Body of pancreas (tissue), 4 donors: ENCODE data around the gene L1CAM. TPM values are rescaled to one million over a fixed set of nuclear protein-coding genes. Genes with fewer than 3 reads are reported as not detected.
A peak's percentile ranks its signal among the peaks of the same experiment; 100 is the strongest.

Source experiments
- ATAC-seq: fragments of 150-250 bp; one replicate; pipeline ENCODE4 v1.9.1; 2016
- DNase-seq, 4 donors: peaks; one replicate each; pipeline ENCODE4 v3.0.0-alpha.2; 2019
- H3K27ac ChIP-seq, 4 donors: fragments of 200-600 bp; sonication (generic); 1 replicate in 3 of 4; 2 replicates in 1 of 4; pipeline versions ENCODE4 v1.5.1 to v1.6.1; 2016 to 2019; ENCODE audit warnings: mild to moderate bottlenecking in 1 of 4, mixed read lengths in 1 of 4, moderate library complexity in 1 of 4
- H3K27me3 ChIP-seq, 2 donors: fragments of 200-600 bp; sonication (generic); one replicate each; pipeline ENCODE4 v1.6.0; 2016; ENCODE audit warnings: mild to moderate bottlenecking in 1 of 2
- H3K36me3 ChIP-seq, 2 donors: fragments of 200-600 bp; sonication (generic); replicated peaks in 1 of 2; 2 replicates each; pipeline ENCODE4 v1.5.1; 2016; ENCODE audit warnings: low read depth in 2 of 2; ENCODE audit not compliant: insufficient read depth in 1 of 2
- H3K4me1 ChIP-seq: fragments of 200-600 bp; sonication (generic); one replicate; pipeline ENCODE4 v1.6.0; 2016
- H3K4me3 ChIP-seq, 2 donors: fragments of 200-600 bp; sonication (generic); 1 replicate in 1 of 2; 2 replicates in 1 of 2; pipeline ENCODE4 v1.5.1; 2016 to 2019
- H3K9me3 ChIP-seq, 3 donors: fragments of 200-600 bp; sonication (generic); 1 replicate in 2 of 3; 2 replicates in 1 of 3; pipeline ENCODE4 v1.5.1; 2016
- CTCF ChIP-seq, 7 experiments: fragments of 450-650 bp in 4 of 7; fragments of 200-600 bp in 3 of 7; sonication (generic) in 3 of 7; IDR thresholded peaks; one replicate each; pipeline ENCODE4 v1.5.1; 2016 to 2019; ENCODE audit warnings: antibody characterized with exemption in 7 of 7
- POLR2A ChIP-seq, 3 donors: fragments of 450-650 bp; IDR thresholded peaks; one replicate each; pipeline ENCODE4 v1.6.1; 2016; ENCODE audit warnings: antibody characterized with exemption in 3 of 3, mild to moderate bottlenecking in 2 of 3
- WGBS, 2 donors: methylation state at CpG; one replicate each; pipeline ENCODE4 v1.1.5; 2017; 5-methylcytosine and 5-hydroxymethylcytosine counted together
- intact Hi-C: fragments of 100-400 bp; cut with DNase I; formaldehyde crosslinking; loops from one replicate; pipeline ENCODE4 v1.15.1; 2023
- total RNA-seq, 2 donors: library from RNA; depleted of rRNA; stranded (reverse); fragments of >200 nt; gene quantifications; one replicate each; pipeline ENCODE4 v1.1.0, GENCODE V29; 2016

The L1CAM gene
- total RNA-seq = 1 to 10 TPM; 1.8 to 7.9 TPM

- WGBS, 2 donors = 14% methylated on average over 1 of the region's 94 CpGs; no CpG with 5 or more reads in 1 of the 2 donors
- Histone ChIP-seq H3K27ac (no peak within 1 kb of the TSS), H3K9me3 (no peaks in the 10 kb centered on the region), H3K4me3 (no peak within 1 kb of the TSS), H3K27me3 (peaks cover 0 to 6% of the 10 kb centered on the region in 2 donors), H3K36me3 (no peaks in the 10 kb centered on the region), H3K4me1 (peaks cover 5% of the 10 kb centered on the region)
- DNase-seq = no peak
- TF ChIP-seq POLR2A (IDR thresholded peaks at IDR 0.05) (no peak), CTCF (IDR thresholded peaks at IDR 0.05) (no peak)
- intact Hi-C loops = no loop called here
- peak; percentile 38 for ATAC-seq
Observed at GRCh38 chrX:153885968-153886903, at the start of gene L1CAM. Gene L1CAM, minus strand, starts transcription at chrX:153886173. Its CDS starts 10,337 bp downstream, at chrX:153875836.

DNA sequence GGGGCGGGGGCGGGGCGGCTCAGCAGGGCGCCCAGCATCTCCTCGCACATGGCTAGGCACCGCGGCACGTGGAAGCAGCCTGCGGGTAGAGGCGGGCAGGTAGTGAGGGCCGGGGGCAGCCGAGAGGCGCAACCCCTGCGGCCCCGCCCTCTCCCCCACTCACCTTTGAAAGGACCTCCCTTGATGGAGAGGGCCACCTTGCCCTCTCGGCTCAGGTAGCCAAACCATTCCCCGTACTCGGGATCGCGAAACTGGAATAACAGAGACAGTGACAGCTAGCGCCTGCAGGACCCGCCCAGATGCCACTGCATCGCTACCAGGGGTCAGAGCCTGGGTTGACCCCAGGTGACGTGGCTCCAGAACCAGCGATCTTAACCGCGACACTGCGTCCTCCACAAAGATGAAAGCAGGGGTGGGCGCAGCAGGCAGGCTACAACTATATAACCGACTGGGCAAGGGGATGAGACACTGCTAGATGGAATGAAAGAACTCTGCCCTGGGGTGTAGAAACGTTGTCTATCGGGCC, 49.4 kb upstream of the L1CAM start:
- DNase-seq (no peak), ATAC-seq (peak; percentile 1)
- Histone ChIP-seq H3K36me3 (no peaks in the 10 kb centered on the region), H3K9me3 (no peaks in the 10 kb centered on the region), H3K27ac (no peak overlapping the region), H3K27me3 (no peaks in the 10 kb centered on the region), H3K4me1 (peaks cover 7% of the 10 kb centered on the region), H3K4me3 (peak overlapping the region in 1 of 2 donors; percentile 6)
- TF ChIP-seq CTCF (IDR thresholded peaks at IDR 0.05) (no peak), POLR2A (IDR thresholded peaks at IDR 0.05) (no peak)
- intact Hi-C loops = no loop called here
- WGBS, 2 donors = 8 to 20% methylated on average over 8 to 24 of the region's 32 CpGs

DNA sequence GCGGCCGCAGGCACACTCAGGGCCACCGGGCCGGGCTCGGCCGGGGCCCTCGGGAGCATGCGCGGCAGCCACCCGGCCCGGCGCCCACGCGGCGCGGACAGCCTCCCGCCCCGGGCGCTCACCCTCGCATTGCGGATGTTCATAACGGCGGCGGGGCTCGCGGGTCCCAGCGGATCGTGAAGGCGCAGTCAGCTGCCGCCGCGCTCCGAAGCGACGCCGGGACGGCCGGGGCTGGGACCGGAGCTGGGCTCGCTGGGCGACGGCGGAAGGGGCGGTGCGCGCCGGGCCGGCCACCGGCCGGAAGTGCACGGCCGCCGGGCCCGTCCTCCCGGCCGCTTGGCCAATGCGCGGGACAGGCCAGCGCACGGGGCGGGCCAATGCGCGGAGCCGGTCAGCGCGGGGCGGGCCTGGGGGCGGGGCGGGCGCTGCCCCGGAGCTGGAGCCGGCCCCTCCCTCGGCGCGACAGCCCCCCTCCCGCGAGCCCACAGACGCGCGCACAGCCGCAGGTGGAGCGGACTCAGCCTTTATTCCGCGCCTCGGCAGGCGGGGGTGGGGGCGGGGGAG, 48.9 kb upstream of the L1CAM start, which contains the start of gene NAA10:
Gene NAA10, minus strand, starts transcription at position 276 of the 564 bp plus-strand sequence. Its CDS starts 133 bp downstream, at position 143.
- TF ChIP-seq POLR2A (IDR thresholded peaks at IDR 0.05) (no peak), CTCF (IDR thresholded peaks at IDR 0.05) (no peak)
- H3K9me3 ChIP-seq = no peaks in the 10 kb centered on the region
- 0% methylated on average over 42 of the region's 87 CpGs; no CpG with 5 or more reads in 1 of the 2 donors for WGBS, 2 donors
- ATAC-seq = peak; percentile 98
- DNase-seq = peak; percentile 74 to 84 (median 78)
- no peaks in the 10 kb centered on the region for H3K27me3 ChIP-seq
- intact Hi-C loops = no loop called here
- no peaks in the 10 kb centered on the region for H3K36me3 ChIP-seq
- H3K4me1 ChIP-seq = peaks cover 7% of the 10 kb centered on the region
- peak within 1 kb of the TSS; percentile 14 to 43 for H3K4me3 ChIP-seq
- peak within 1 kb of the TSS in 2 of 4 donors; percentile 55 to 64 for H3K27ac ChIP-seq

GRCh38 chrX:153934148-153934761, 48.3 kb upstream of the L1CAM start:
- 0 to 3% methylated on average over 4 to 28 of the region's 33 CpGs for WGBS, 2 donors
- no peak for DNase-seq
- peaks cover 10% of the 10 kb centered on the region for H3K4me1 ChIP-seq
- H3K27me3 ChIP-seq = no peaks in the 10 kb centered on the region
- peak overlapping the region; percentile 14 to 43 for H3K4me3 ChIP-seq
- TF ChIP-seq POLR2A (IDR thresholded peaks at IDR 0.05) (no peak), CTCF (IDR thresholded peaks at IDR 0.05) (no peak)
- intact Hi-C loops = no loop called here
- H3K27ac ChIP-seq = peak overlapping the region in 2 of 4 donors; percentile 55 to 64
- no peaks in the 10 kb centered on the region for H3K36me3 ChIP-seq
- H3K9me3 ChIP-seq = no peaks in the 10 kb centered on the region
- no peak for ATAC-seq
